Mammary epithelial cell (primary cell): ENCODE data around the gene DOK5.

ENCODE experiments used
- EZH2 ChIP-seq: IDR thresholded peaks from 2 replicates; pipeline ENCODE4 v1.6.1; 2012; ENCODE audit warnings: low read length, inconsistent platforms, borderline replicate concordance
- TF ChIP-seq, protein P1 (sequence below), 2 donors: IDR thresholded peaks in 1 of 2; conservative IDR thresholded peaks in 1 of 2; 2 replicates each; pipeline ENCODE4 v1.5.1; 2011 to 2012; ENCODE audit warnings: inconsistent platforms in 2 of 2, low read length in 2 of 2, mild to moderate bottlenecking in 2 of 2, control low read depth in 1 of 2, low read depth in 1 of 2; ENCODE audit not compliant: insufficient read depth in 1 of 2; ENCODE audit errors: extremely low read depth in 1 of 2

DNA sequence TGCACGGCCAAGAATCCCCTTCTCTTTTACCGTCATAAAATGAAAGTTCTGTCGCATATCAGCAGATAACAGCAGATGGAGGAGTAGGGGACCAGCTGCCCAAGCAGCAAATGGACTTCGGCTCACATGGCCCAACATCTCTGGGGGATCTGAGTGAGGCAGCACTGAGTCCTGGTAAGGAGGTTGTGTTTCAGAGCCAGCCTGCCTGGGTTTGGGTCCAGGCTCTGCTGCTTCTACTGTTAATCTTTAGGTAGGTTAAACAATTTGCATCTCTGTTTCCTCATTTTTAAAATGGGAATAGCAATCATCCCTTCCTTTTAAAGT is 193.6 kb downstream of the DOK5 start:
- TF ChIP-seq, protein P1, sequence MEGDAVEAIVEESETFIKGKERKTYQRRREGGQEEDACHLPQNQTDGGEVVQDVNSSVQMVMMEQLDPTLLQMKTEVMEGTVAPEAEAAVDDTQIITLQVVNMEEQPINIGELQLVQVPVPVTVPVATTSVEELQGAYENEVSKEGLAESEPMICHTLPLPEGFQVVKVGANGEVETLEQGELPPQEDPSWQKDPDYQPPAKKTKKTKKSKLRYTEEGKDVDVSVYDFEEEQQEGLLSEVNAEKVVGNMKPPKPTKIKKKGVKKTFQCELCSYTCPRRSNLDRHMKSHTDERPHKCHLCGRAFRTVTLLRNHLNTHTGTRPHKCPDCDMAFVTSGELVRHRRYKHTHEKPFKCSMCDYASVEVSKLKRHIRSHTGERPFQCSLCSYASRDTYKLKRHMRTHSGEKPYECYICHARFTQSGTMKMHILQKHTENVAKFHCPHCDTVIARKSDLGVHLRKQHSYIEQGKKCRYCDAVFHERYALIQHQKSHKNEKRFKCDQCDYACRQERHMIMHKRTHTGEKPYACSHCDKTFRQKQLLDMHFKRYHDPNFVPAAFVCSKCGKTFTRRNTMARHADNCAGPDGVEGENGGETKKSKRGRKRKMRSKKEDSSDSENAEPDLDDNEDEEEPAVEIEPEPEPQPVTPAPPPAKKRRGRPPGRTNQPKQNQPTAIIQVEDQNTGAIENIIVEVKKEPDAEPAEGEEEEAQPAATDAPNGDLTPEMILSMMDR (conservative IDR thresholded peaks at IDR 0.05 in 1 of 2, IDR thresholded peaks at IDR 0.05 in 1 of 2; ENCODE audit: extremely low read depth in 1 of 2, insufficient read depth in 1 of 2, low read depth in 1 of 2, low read length in 2 of 2), result no peak
- TF ChIP-seq EZH2, result no peak
